Measurements from ENCODE around the gene CDH8. TPM values are rescaled to one million over a fixed set of nuclear protein-coding genes. Genes with fewer than 3 reads are reported as not detected.

Gene CDH8
- total and polyA plus RNA-seq, 2 donors (not counting 3 experiments of a cell fraction or from before 2014, with no cell fraction given) = not detected

DNA sequence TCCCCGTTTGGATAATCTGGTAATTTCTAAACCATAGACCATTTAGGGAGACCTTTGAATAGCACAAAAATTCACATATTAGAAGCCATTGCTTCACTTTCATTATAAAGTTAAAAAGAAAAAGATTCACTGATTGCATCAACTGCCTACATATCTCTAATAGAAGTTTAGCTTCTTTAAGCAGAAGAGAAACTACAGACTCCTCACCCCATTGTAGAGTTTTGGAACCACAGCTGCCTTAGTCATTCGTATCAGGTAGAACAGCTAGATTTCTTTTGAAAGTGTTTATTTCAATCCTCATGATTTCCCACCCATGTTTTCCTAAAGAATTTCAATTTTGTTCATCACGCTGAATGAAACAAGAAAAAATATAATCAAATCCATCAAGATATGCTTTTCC is 144.8 kb downstream of the CDH8 start:
- no peaks in the 10 kb centered on the region for H3K36me3 ChIP-seq (ENCODE audit: control insufficient read depth in 2 of 2, extremely low read depth in 1 of 2, insufficient read depth in 2 of 2, low read length in 2 of 2)
- no peak overlapping the region for H3K9ac ChIP-seq (replicated peaks; ENCODE audit: extremely low read depth, insufficient read depth, low read length)
- H3K27me3 ChIP-seq (ENCODE audit: control insufficient read depth in 2 of 2, insufficient read depth in 2 of 2, low read length in 2 of 2) = no peaks in the 10 kb centered on the region
- H3K4me1 ChIP-seq (ENCODE audit: control insufficient read depth, extremely low read depth, insufficient read depth, low read length) = no peaks in the 10 kb centered on the region
- H3K4me3 ChIP-seq (replicated peaks in 1 of 3; ENCODE audit: insufficient read depth in 1 of 3, low read depth in 1 of 3, low read length in 3 of 3) = no peak overlapping the region
- no peaks in the 10 kb centered on the region for H4K20me1 ChIP-seq (replicated peaks; ENCODE audit: control insufficient read depth, extremely low read depth, insufficient read depth, low read length)
- H3K4me2 ChIP-seq (ENCODE audit: insufficient read depth, low read length) = no peak overlapping the region
- dilution Hi-C loops (cut with MboI; ENCODE audit: extremely low pct_ligation_motif_present, low sequenced_read_pairs) (no loop called here), intact Hi-C loops (cut with micrococcal nuclease) (no loop called here)
- TF ChIP-seq EZH2 (IDR thresholded peaks at IDR 0.05; ENCODE audit: borderline replicate concordance, low read depth, low read length, severe bottlenecking) (no peak), JUN (IDR thresholded peaks at IDR 0.05; ENCODE audit: borderline replicate concordance, insufficient read depth, insufficient read length, low read depth) (no peak), MYC (IDR thresholded peaks at IDR 0.05; ENCODE audit: low read depth, low read length) (no peak), FOS (IDR thresholded peaks at IDR 0.05; ENCODE audit: borderline replicate concordance, insufficient read depth, low read length) (no peak), POLR2AphosphoS5 (IDR thresholded peaks at IDR 0.05; ENCODE audit: insufficient read depth, low read depth, low read length) (no peak), POLR2A (IDR thresholded peaks at IDR 0.05; ENCODE audit: low read depth, low read length) (no peak), CTCF (IDR thresholded peaks at IDR 0.05; ENCODE audit: extremely low read depth in 1 of 2, insufficient read depth in 1 of 2, low read depth in 1 of 2, low read length in 2 of 2) (no peak), GATA2 (IDR thresholded peaks at IDR 0.05; ENCODE audit: insufficient read depth, insufficient read length, low read depth, low read length) (no peak)
- TF ChIP-seq, protein P1, sequence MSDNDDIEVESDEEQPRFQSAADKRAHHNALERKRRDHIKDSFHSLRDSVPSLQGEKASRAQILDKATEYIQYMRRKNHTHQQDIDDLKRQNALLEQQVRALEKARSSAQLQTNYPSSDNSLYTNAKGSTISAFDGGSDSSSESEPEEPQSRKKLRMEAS (IDR thresholded peaks at IDR 0.05; ENCODE audit: insufficient read depth, insufficient read length) = no peak
- no peaks in the 10 kb centered on the region for H3K79me2 ChIP-seq (ENCODE audit: control insufficient read depth, insufficient read depth, low read length)
- no peak for FAIRE-seq
- DNase-seq (ENCODE audit: low read depth, low spot score) = no peak
- BruUV-seq (replicated peaks) = no TSS peak
- H3K27ac ChIP-seq (ENCODE audit: insufficient read depth, low read depth, low read length) = no peak overlapping the region
- H3K9me1 ChIP-seq (replicated peaks; ENCODE audit: control insufficient read depth, extremely low read depth, insufficient read depth, low read length) = no peaks in the 10 kb centered on the region
- no peak overlapping the region for H2AFZ ChIP-seq (ENCODE audit: low read depth, low read length)
- peaks cover 8% of the 10 kb centered on the region for H3K9me3 ChIP-seq (replicated peaks; ENCODE audit: control insufficient read depth, insufficient read depth, low read length)
- ChIA-PET POLR2A (no interaction called here), CTCF (no interaction called here)
